NCI-H146 (cell line): Measurements from ENCODE around the gene RALGDS.
"Not testable (repeated sequence)": the region's sequence is repeated elsewhere in the genome, so short reads cannot be mapped to it uniquely, and the experiment has no call there.

Experiments
- DNase-seq: peaks from one replicate; lab custom pipeline; 2025; lab: John Stamatoyannopoulos, UW

The RALGDS gene

GRCh38 chr9:133121198-133121914 lies at the start of gene RALGDS:
Gene RALGDS, minus strand, starts transcription at chr9:133121240. Its CDS starts 86 bp downstream, at chr9:133121154.
- peak; percentile 76 for DNase-seq

GRCh38 chr9:133170716-133171115 lies 49.7 kb upstream of the RALGDS start:
- DNase-seq, result no peak

GRCh38 chr9:133169687-133170086 lies 48.6 kb upstream of the RALGDS start:
- not testable (repeated sequence) for DNase-seq

- no peak for DNase-seq
Measured at GRCh38 chr9:133169102-133169501, 48.1 kb upstream of the RALGDS start.

- no peak for DNase-seq
Measured at GRCh38 chr9:133168432-133168831, 47.4 kb upstream of the RALGDS start.

- no peak for DNase-seq
Measured at GRCh38 chr9:133167769-133168168, 46.7 kb upstream of the RALGDS start.

- no peak for DNase-seq
Measured at GRCh38 chr9:133167096-133167730, 46.2 kb upstream of the RALGDS start.

GRCh38 chr9:133166392-133166791 lies 45.4 kb upstream of the RALGDS start:
- DNase-seq, result no peak

GRCh38 chr9:133165452-133165730 lies 44.4 kb upstream of the RALGDS start:
- DNase-seq, result no peak

- no peak for DNase-seq
Measured at GRCh38 chr9:133164191-133164590, 43.2 kb upstream of the RALGDS start.

GRCh38 chr9:133163504-133164172 lies 42.6 kb upstream of the RALGDS start, which contains the start of gene GBGT1:
Gene GBGT1, minus strand, starts transcription at chr9:133163914. Its CDS starts 1,502 bp downstream, at chr9:133162412.
- DNase-seq, result peak; percentile 16

GRCh38 chr9:133162861-133163503 lies 41.9 kb upstream of the RALGDS start:
- no peak for DNase-seq

GRCh38 chr9:133161547-133161950 lies 40.5 kb upstream of the RALGDS start:
- no peak for DNase-seq

- DNase-seq, result peak; percentile 19
Measured at GRCh38 chr9:133160742-133161546, 39.9 kb upstream of the RALGDS start.

GRCh38 chr9:133158695-133159094 lies 37.7 kb upstream of the RALGDS start:
- no peak for DNase-seq

GRCh38 chr9:133155156-133155555 lies 34.1 kb upstream of the RALGDS start:
- no peak for DNase-seq

- DNase-seq, result no peak
Measured at GRCh38 chr9:133154097-133154989, 33.3 kb upstream of the RALGDS start.

- DNase-seq, result no peak
Measured at GRCh38 chr9:133153227-133154096, 32.4 kb upstream of the RALGDS start.

- DNase-seq, result no peak
Measured at GRCh38 chr9:133151601-133152525, 30.8 kb upstream of the RALGDS start.
